ENCODE measurements around the gene ADAMTS12.
A peak's percentile ranks its signal among the peaks of the same experiment; 100 is the strongest.

Gene ADAMTS12

DNA sequence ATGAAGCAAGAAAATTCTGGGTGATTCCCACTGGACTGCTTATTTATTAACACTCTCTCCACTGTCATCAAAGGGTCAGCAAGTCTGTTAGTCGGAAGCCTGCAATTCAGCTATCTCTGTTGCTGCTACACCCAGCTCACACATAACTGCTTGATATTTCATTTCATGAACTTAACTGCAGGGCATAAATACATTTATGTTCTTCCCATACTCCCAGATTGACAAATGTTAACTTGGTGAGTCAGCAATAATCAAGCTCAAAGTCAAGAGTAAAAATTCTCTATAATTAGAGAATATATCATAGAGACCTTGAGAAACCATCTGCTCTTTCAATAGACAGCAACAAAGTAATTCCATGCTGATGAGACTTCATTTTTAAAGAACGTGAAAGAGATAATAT, 198.8 kb downstream of the ADAMTS12 start:
- no peak for DNase-seq (ENCODE audit: low read depth)
- TF ChIP-seq, protein P1, sequence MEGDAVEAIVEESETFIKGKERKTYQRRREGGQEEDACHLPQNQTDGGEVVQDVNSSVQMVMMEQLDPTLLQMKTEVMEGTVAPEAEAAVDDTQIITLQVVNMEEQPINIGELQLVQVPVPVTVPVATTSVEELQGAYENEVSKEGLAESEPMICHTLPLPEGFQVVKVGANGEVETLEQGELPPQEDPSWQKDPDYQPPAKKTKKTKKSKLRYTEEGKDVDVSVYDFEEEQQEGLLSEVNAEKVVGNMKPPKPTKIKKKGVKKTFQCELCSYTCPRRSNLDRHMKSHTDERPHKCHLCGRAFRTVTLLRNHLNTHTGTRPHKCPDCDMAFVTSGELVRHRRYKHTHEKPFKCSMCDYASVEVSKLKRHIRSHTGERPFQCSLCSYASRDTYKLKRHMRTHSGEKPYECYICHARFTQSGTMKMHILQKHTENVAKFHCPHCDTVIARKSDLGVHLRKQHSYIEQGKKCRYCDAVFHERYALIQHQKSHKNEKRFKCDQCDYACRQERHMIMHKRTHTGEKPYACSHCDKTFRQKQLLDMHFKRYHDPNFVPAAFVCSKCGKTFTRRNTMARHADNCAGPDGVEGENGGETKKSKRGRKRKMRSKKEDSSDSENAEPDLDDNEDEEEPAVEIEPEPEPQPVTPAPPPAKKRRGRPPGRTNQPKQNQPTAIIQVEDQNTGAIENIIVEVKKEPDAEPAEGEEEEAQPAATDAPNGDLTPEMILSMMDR (conservative IDR thresholded peaks at IDR 0.05; ENCODE audit: low read length) = no peak
- no peak overlapping the region for H3K4me3 ChIP-seq (ENCODE audit: low read length)

DNA sequence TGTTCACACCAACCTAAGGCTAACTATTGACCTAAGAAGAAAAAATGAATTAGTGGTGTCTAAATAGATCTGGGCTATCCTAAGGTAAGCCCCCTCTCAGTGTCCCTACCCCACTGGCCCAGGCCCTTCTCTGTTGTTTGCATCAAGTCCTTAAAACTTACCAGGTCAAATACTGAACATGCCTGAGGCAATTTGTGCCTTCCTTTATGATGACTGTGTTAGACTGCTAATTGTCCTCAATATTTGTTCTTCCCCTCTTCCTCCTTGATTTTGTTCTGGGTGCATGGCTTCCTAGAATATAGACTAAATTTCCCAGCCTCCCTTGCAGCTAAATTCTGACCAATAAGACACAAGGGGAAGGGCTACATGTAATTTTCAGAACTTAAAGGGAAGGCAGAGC, 199.9 kb downstream of the ADAMTS12 start:
- TF ChIP-seq, protein P1 (conservative IDR thresholded peaks at IDR 0.05; ENCODE audit: low read length) = no peak
- no peak overlapping the region for H3K4me3 ChIP-seq (ENCODE audit: low read length)
- DNase-seq (ENCODE audit: low read depth) = no peak

DNA sequence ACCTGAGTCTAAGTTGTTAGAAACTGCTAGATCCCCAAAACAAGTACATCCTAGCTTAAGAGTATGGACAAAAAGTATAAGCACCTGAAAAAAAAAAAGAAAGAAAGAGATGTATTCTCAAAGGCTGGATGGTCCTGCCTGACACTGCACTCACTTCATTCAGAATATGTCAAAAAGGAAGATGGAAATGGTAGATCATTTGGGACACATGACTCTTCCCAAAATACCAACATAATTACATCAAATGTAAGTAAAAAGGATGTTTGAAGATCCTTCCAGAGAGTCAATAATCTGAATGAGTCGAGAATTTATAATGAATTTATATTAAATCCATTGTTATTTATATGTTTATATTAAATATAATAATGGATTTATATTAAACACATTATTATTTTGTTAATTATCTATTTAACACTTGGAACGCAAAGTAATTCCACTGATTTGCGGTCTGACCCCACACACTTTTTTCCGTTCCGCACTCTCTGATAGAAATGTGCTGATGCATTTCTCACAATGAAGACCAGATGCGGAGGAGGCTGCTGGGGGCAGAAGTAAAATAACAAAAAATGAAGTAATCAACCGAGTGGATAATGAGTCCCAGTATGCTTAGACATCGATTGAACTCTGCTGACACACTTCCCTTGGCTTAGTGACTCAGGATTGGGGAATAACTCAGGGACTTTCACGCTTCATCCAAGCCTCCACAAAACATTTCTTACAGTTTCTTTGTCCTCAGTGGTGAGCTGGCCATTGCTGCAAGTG, 201.2 kb downstream of the ADAMTS12 start:
- peak; percentile 95 for DNase-seq (ENCODE audit: low read depth)
- TF ChIP-seq, protein P1 (conservative IDR thresholded peaks at IDR 0.05; ENCODE audit: low read length) = no peak
- H3K4me3 ChIP-seq (ENCODE audit: low read length) = no peak overlapping the region

DNA sequence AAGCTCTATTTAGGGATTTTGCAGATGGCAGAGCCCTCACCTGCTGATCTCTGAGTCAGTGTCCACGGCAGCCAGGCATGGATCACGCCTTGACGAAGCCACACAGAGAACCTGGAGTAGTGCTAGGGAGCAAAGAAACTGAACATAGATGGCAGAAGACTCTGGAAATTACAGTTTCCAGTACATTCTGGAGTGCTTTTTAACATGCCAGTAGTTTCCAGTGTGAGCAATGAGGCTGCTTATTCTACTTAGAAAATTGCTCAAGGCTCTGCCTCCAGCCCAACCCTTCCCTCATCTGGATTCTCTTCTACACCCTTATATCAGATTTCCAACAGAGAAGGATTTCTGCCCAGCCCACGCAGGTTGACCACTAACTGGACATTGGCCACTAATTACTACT, 203.3 kb downstream of the ADAMTS12 start:
- no peak overlapping the region for H3K4me3 ChIP-seq (ENCODE audit: low read length)
- TF ChIP-seq, protein P1 (conservative IDR thresholded peaks at IDR 0.05; ENCODE audit: low read length) = no peak
- DNase-seq (ENCODE audit: low read depth) = peak; percentile 47

DNA sequence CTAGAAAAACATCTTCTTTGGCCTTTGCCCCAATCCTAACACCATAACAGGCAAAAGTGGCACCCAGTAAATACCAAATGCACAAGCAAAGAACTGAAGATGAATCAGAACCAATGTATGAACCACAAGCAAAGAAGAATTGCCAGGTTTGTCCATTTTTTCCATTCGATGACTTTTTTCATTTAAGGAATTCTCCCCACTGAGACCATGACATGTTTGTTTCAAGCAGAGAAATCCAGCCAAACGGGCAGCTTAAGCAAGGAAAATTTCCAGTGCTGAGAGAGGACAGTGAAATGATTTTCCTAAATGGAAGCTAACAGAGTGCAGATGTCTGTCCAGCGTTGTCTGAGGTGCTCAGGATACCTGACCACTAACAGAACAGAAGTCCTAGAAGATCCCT, 203.7 kb downstream of the ADAMTS12 start:
- no peak overlapping the region for H3K4me3 ChIP-seq (ENCODE audit: low read length)
- TF ChIP-seq, protein P1 (conservative IDR thresholded peaks at IDR 0.05; ENCODE audit: low read length) = no peak
- DNase-seq (ENCODE audit: low read depth) = peak; percentile 86

DNA sequence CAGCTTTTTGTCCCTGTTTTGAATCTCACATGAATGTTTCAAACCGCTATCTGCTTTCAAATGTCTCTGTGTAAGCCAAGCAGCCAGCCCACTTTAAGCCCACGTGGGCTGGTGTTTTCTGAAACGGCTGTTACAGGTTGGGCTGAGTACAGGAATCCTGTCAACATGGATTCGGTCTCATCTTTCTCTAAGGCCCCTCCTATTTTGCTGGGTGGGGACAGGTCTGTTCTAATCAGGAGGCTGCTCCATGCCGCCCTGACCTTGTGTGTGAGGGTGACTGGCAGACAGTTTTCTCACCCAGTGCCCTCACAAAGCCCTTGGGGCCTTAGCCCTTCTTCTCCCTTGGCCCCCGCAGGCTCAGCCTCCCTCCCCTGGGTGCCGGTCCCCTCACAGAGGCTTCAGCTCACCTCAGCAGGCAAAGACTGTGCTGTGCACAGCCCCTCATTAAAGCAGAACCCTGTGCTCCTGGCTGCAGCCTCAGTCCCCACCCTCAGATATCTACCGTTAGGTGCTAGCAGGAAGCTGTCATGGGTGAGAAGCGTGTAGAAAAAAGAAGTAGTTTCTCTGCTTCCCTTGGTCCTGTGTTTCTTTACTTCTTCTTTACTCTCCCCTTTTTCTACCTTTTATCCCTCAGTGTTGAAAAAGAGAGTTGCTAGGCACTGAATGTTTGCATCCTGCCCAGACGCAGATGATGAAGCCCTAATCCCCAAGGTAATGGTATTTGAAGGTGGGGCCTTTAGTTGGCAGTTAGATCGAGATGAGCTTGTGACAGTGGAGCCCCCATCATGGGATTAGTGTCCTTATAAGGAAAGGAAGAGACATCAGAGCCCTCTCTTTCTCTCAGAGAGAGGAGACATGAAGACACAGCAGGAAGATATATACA, 205.7 kb downstream of the ADAMTS12 start:
- H3K4me3 ChIP-seq (ENCODE audit: low read length) = no peak overlapping the region
- TF ChIP-seq, protein P1 (conservative IDR thresholded peaks at IDR 0.05; ENCODE audit: low read length) = no peak
- DNase-seq (ENCODE audit: low read depth) = no peak
